ENCODE results near the gene OPCML.

The OPCML gene

GRCh38 chr11:132535830-132536229 is 996.5 kb downstream of the OPCML start:
- CTCF ChIA-PET, result no interaction called here
- POLR2A ChIA-PET (ENCODE audit: low non-redundant PET), result no interaction called here
- DNase-seq (ENCODE audit: low spot score), result no peak
- H3K27ac ChIP-seq, result no peak overlapping the region
- TF ChIP-seq CTCF (conservative IDR thresholded peaks at IDR 0.05; ENCODE audit: low read depth), result no peak

GRCh38 chr11:132531921-132532320 is 1000.4 kb downstream of the OPCML start:
- ChIA-PET CTCF (interaction anchor here (0.6 kb wide), 1 partner anchor 370 kb away, joined by 3 read pairs; no protein-coding TSS in a partner anchor), POLR2A (ENCODE audit: low non-redundant PET) (no interaction called here)

GRCh38 chr11:132528181-132528580 is 1004.1 kb downstream of the OPCML start:
- no peak for DNase-seq (ENCODE audit: low spot score)
- H3K27ac ChIP-seq, result no peak overlapping the region
- no peak for TF ChIP-seq CTCF (conservative IDR thresholded peaks at IDR 0.05; ENCODE audit: low read depth)
- POLR2A ChIA-PET (ENCODE audit: low non-redundant PET), result no interaction called here
- CTCF ChIA-PET, result no interaction called here

More at GRCh38 chr11:132531921-132532320, 1000.4 kb downstream of the OPCML start:
- no peak overlapping the region for H3K27ac ChIP-seq
- DNase-seq (ENCODE audit: low spot score), result no peak
- no peak for TF ChIP-seq CTCF (conservative IDR thresholded peaks at IDR 0.05; ENCODE audit: low read depth)

- CTCF ChIA-PET, result no interaction called here
- no peak for TF ChIP-seq CTCF (conservative IDR thresholded peaks at IDR 0.05; ENCODE audit: low read depth)
- DNase-seq (ENCODE audit: low spot score), result no peak
- POLR2A ChIA-PET (ENCODE audit: low non-redundant PET), result no interaction called here
- no peak overlapping the region for H3K27ac ChIP-seq
Observed at GRCh38 chr11:132523929-132524328, 1008.4 kb downstream of the OPCML start.

GRCh38 chr11:132520199-132520598 is 1012.1 kb downstream of the OPCML start:
- no peak for DNase-seq (ENCODE audit: low spot score)
- TF ChIP-seq CTCF (conservative IDR thresholded peaks at IDR 0.05; ENCODE audit: low read depth), result no peak
- ChIA-PET POLR2A (ENCODE audit: low non-redundant PET) (no interaction called here), CTCF (interaction anchor here (0.7 kb wide), 1 partner anchor 270 kb away, joined by 5 read pairs; no protein-coding TSS in a partner anchor)
- no peak overlapping the region for H3K27ac ChIP-seq

GRCh38 chr11:132519241-132519815 is 1013.0 kb downstream of the OPCML start:
- no peak for DNase-seq (ENCODE audit: low spot score)
- ChIA-PET POLR2A (ENCODE audit: low non-redundant PET) (no interaction called here), CTCF (no interaction called here)
- no peak for TF ChIP-seq CTCF (conservative IDR thresholded peaks at IDR 0.05; ENCODE audit: low read depth)
- no peak overlapping the region for H3K27ac ChIP-seq
